ENCODE measurements around the gene SH2D2A.
"Not testable (repeated sequence)": the region's sequence is repeated elsewhere in the genome, so short reads cannot be mapped to it uniquely, and the experiment has no call there.

SH2D2A gene

DNA sequence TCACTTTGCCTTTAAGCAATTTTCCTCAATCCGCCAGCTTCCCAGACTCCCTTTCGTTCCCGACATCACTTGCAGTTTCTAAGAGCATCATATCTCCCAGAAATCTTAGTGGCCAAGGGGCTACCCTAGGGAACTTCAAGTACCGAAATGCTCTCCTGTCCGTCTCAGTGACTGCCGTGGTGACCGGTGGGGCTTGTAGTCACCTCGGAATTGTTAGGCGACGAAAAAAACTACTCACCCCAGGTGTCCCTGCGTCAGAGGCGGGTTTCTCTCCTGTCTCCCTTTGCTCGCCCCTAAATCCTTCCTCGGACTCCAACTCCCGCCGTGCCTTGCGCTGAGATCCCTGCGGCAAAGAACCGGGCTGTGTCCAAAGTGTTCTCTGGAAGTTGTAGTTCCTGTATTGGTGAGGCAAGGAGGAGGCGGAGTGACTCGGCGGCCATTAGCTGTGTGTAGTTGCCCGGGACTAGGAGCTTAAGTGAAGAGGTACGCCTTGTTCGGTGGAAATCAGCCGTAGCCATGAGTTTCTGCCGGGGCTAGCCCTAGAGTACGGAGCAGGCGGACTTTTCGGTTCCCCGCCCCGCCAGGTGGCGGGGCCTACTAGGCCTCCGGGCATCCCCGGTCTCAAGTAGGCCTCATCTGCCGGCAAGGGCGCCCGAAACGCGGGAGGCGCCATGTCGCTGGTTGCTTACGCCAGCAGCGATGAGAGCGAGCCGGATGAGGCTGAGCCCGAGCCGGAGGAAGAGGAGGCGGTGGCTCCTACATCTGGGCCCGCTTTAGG is 49.4 kb downstream of the SH2D2A start, which contains the start of gene PRCC:
TSS of gene PRCC (plus strand) at position 435 of the 778 bp plus-strand sequence. CDS start at position 672, 237 bp downstream.
- peak; percentile 100 for DNase-seq

DNA sequence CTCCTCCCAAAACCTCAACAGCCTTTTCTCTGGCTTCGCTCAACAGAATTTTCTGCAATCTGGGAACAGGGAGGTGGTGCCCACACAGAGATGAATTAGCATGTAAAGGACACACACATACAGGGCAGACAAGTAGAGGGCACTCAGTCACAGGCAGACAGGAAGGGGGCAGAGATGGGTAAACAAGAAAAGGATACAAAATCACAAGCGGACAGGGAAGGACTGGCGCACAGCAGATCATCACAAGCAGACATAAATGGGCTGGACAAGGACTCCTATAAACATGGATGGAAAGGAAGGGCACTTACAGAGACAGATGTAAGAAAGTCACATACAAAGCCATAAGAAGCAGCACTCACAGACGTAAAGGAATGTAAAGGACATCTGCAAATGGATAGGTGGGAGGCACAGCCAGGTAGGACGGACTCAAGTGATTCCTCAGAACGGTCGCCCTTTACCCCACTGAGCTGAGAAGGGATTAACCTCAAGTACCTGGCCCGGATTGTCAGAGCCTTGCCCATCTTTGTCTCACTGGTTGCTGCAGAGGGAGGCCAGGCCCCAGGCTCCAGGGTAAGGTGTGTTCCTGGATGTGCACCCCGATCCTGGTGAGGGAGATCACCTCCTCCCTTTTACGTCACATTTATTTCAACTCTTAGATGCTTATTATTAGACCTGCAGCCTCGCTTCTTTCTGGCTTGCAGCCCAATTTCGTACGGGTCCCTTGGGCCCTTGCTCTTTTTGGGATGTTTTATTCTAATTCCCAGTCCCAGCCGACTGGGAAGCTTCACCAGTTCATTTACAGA is 50.1 kb downstream of the SH2D2A start:
- peak; percentile 30 for DNase-seq

DNA sequence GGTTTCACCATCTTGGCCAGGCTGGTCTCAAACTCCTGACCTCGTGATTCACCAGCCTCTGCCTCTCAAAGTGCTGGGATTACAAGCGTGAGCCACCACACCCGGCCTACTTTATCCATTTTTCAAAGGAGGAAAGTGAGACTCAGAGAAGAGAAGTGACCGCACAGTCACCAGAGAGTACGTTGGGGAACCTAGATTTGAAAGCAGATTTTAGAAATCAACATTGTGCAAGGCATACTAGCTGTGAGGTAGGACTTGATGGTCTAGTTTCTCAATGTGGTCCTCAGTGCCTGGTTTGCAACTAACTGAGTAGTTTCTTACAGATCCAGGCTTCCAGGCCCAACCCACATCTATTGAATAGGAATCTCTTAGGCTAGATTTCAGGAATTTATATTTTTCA is 51.0 kb downstream of the SH2D2A start:
- no peak for DNase-seq

DNA sequence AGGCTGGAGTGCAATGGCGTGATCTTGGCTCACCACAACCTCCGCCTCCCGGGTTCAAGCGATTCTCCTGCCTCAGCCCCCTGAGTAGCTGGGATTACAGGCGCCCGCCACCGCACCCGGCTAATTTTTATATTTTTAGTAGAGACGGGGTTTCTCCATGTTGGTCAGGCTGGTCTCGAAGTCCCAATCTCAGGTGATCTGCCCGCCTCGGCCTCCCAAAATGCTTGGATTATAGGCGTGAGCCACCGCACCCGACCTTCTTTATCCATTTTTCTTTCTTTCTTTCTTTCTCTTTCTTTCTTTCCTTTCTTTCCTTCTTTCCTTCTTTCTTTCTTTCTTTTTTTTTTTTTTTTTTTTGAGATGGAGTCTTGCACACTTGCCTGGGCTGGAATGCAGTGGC is 51.5 kb downstream of the SH2D2A start:
- not testable (repeated sequence) for DNase-seq

DNA sequence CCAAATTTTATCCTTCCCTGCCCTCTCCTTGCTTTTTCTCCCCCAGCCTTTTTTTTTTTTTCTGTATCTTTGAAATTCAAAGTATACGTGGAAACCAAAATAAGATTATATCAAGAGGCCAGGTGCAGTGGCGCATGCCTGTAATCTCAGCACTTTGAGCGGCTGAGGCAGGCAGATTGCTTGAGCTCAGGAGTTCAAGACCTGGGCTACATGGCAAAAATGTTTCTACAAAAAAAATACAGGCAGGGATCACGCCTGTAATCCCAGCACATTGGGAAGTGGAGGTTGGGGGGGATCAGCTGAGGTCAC is 55.9 kb downstream of the SH2D2A start:
- no peak for DNase-seq

DNA sequence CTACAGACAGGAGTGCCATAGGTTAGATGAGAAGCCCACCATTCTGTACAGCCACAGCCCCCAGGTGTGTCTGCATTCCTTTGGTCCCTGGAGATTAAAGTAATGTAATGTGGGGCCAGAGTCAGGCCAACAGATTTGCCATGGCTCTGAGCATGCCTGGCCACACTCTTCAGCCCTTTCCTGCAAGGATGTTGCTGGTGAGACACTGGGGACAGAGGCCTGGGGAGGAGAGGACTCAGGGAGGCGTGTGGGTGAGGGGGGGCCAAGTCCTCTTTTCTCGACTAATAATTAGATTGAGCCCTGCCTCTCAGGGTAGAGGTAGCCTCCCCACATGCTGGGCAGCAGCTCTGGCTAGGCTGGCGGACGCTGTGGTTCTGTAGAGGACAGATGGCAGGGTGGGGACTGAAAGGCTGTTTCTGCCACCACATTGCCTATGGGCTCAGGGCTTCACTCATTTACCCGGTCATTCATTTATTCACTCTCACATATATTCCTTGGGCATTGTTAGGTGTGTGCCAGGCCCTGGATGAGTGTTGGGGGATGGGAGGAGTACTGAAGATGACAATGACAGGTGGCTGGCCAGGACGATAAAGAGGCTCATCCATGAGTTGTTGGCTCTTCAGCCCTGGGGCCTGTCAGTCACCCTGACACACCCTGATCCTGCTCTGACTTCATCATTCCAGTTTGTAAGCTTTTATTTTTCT is 56.4 kb downstream of the SH2D2A start:
- no peak for DNase-seq

DNA sequence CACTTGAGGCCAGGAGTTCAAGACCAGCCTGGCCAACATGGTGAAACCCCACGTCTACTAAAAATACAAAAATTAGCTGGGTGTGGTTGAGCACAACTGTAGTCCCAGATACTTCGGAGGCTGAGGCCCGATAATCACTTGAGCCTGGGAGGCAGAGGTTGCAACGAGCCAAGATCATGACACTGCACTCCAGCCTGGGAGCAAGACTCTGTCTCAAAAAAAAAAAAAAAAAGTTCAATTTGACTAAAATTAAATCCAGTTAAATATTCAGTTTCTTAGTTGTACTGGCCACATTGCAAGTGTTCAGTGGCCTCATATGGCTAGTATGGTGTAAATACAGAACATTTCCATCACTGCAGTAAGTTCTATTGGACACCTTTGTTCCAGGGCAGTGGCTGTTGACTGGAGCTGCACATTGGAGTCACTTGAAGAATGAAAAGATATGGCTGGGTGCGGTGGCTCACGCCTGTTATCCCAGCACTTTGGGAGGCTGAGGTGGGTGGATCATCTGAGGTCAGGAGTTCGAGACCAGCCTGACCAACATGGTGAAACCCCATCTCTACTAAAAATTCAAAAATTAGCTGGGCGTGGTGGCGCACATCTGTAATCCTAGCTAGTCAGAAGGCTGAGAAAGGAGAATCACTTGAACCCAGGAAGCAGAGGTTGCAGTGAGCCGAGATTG is 58.9 kb downstream of the SH2D2A start:
- not testable (repeated sequence) for DNase-seq

DNA sequence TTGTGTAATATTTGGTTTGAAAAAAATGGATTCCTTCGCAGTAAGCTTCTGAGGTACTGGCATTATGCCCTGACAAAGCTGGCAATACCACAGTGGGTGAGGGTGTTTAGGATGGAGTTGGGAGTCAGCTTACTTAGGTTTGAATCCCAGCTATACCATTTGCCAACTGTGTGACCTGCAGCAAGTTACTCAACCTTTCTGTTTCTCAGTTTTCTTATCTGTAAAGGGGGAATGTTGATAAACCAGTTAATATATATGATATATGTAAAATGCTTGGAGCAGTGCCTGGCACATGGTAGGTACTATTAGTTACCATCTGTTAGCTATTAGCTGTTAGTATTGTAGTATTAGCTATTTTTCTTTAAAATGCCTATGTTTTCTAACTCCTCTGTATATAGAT is 60.3 kb downstream of the SH2D2A start:
- no peak for DNase-seq

Data from femur (tissue), 1 donor.